Neural progenitor cell (in vitro differentiated cells): Measurements from ENCODE around the gene RGS10. TPM values are rescaled to one million over a fixed set of nuclear protein-coding genes. Genes with fewer than 3 reads are reported as not detected.

Source experiments
- DNase-seq: peaks from one replicate; pipeline ENCODE4 v3.0.0-alpha.2; 2016; ENCODE audit warnings: low spot score
- H2AFZ ChIP-seq: fragments of 200-600 bp; sonication (generic); replicated peaks from 2 replicates; pipeline ENCODE4 v1.6.1; 2016; ENCODE audit warnings: antibody characterized with exemption
- H3F3A ChIP-seq: fragments of 200-600 bp; sonication (generic); 2 replicates; pipeline ENCODE4 v1.6.1; 2016; ENCODE audit warnings: antibody characterized with exemption, low read depth
- H3K27ac ChIP-seq: fragments of 200-600 bp; sonication (generic); 2 replicates; pipeline ENCODE4 v1.5.1; 2016; ENCODE audit warnings: mild to moderate bottlenecking
- H3K27me3 ChIP-seq: fragments of 200-600 bp; sonication (generic); 2 replicates; pipeline ENCODE4 v1.6.1; 2016; ENCODE audit warnings: mild to moderate bottlenecking, moderate library complexity
- H3K36me3 ChIP-seq: fragments of 200-600 bp; sonication (generic); 2 replicates; pipeline ENCODE4 v1.5.1; 2016
- H3K4me1 ChIP-seq: fragments of 200-600 bp; sonication (generic); 2 replicates; pipeline ENCODE4 v1.6.1; 2016; ENCODE audit warnings: mixed run types
- H3K4me2 ChIP-seq: fragments of 200-600 bp; sonication (generic); 2 replicates; pipeline ENCODE4 v1.6.1; 2016
- H3K4me3 ChIP-seq: fragments of 200-600 bp; sonication (generic); 2 replicates; pipeline ENCODE4 v1.5.1; 2016
- H3K79me2 ChIP-seq: fragments of 200-600 bp; sonication (generic); 2 replicates; pipeline ENCODE4 v1.6.1; 2016; ENCODE audit warnings: low read depth
- H3K9ac ChIP-seq: fragments of 200-600 bp; sonication (generic); 2 replicates; pipeline ENCODE4 v1.6.1; 2016
- H3K9me3 ChIP-seq: fragments of 200-600 bp; sonication (generic); 2 replicates; pipeline ENCODE4 v1.5.1; 2016; ENCODE audit warnings: low read depth
- H4K20me1 ChIP-seq: fragments of 200-600 bp; sonication (generic); 2 replicates; pipeline ENCODE4 v1.6.1; 2016; ENCODE audit warnings: low read depth
- H3K27ac Mint-ChIP-seq: 3 replicates; pipeline ENCODE4 v1.8.0; 2021; ENCODE audit warnings: mixed read lengths
- H3K27me3 Mint-ChIP-seq: 2 replicates; pipeline ENCODE4 v1.8.0; 2022; ENCODE audit warnings: low read depth, mild to moderate bottlenecking, inconsistent platforms, moderate library complexity, mixed read lengths; ENCODE audit not compliant: insufficient read depth
- H3K36me3 Mint-ChIP-seq: 3 replicates; pipeline ENCODE4 v1.8.0; 2021; ENCODE audit warnings: mixed read lengths
- H3K4me1 Mint-ChIP-seq: 3 replicates; pipeline ENCODE4 v1.8.0; 2021; ENCODE audit warnings: mixed read lengths
- H3K4me3 Mint-ChIP-seq: 3 replicates; pipeline ENCODE4 v1.8.0; 2021; ENCODE audit warnings: mild to moderate bottlenecking, moderate library complexity, mixed read lengths
- H3K9me3 Mint-ChIP-seq: 3 replicates; pipeline ENCODE4 v1.8.0; 2020; ENCODE audit warnings: mixed read lengths
- CTCF ChIP-seq: fragments of 200-600 bp; sonication (generic); IDR thresholded peaks from 2 replicates; pipeline ENCODE4 v1.5.1; 2017; ENCODE audit warnings: antibody characterized with exemption, mild to moderate bottlenecking
- EZH2 ChIP-seq: fragments of 200-600 bp; sonication (generic); IDR thresholded peaks from 2 replicates; pipeline ENCODE4 v1.6.1; 2017; ENCODE audit warnings: antibody characterized with exemption, mild to moderate bottlenecking, moderate library complexity
- EZH2phosphoT487 ChIP-seq: fragments of 200-600 bp; sonication (generic); IDR thresholded peaks from 2 replicates; pipeline ENCODE4 v1.6.1; 2017; ENCODE audit warnings: antibody characterized with exemption
- total RNA-seq: library from RNA; depleted of rRNA; stranded (reverse); fragments of >200 nt; gene quantifications from 2 replicates; pipeline ENCODE4 v1.2.3, GENCODE V29; 2015; ENCODE audit warnings: low replicate concordance

Gene RGS10
- total RNA-seq, 1 donor from 2014 or later = 12.0 TPM

- H3K79me2 ChIP-seq = no peaks in the 10 kb centered on the region
- peaks cover 2% of the 10 kb centered on the region for H3K36me3 Mint-ChIP-seq
- no peaks in the 10 kb centered on the region for H3K36me3 ChIP-seq
- H3F3A ChIP-seq = peaks cover 21% of the 10 kb centered on the region
- H3K27ac ChIP-seq = no peak overlapping the region
- no peak overlapping the region for H3K4me2 ChIP-seq
- H3K27me3 ChIP-seq = peaks cover 32% of the 10 kb centered on the region
- no peak overlapping the region for H2AFZ ChIP-seq
- H3K27me3 Mint-ChIP-seq = peaks cover 25% of the 10 kb centered on the region
- DNase-seq = no peak
- no peak overlapping the region for H3K27ac Mint-ChIP-seq
- H3K9me3 Mint-ChIP-seq = no peaks in the 10 kb centered on the region
- H3K4me1 Mint-ChIP-seq = peaks cover 23% of the 10 kb centered on the region
- H3K9ac ChIP-seq = no peak overlapping the region
- H4K20me1 ChIP-seq = peaks cover 7% of the 10 kb centered on the region
- H3K4me3 Mint-ChIP-seq = no peak overlapping the region
- H3K4me3 ChIP-seq = no peak overlapping the region
- no peaks in the 10 kb centered on the region for H3K9me3 ChIP-seq
- peaks cover 15% of the 10 kb centered on the region for H3K4me1 ChIP-seq
- TF ChIP-seq CTCF (no peak), EZH2phosphoT487 (no peak), EZH2 (no peak)
These were observed 3.5 kb upstream of the RGS10 start for GRCh38 chr10:119546009-119546408.

- no peak overlapping the region for H3K4me3 ChIP-seq
- H3K79me2 ChIP-seq = no peaks in the 10 kb centered on the region
- H3K9me3 ChIP-seq = no peaks in the 10 kb centered on the region
- H3K27me3 ChIP-seq = peaks cover 39% of the 10 kb centered on the region
- Mint-ChIP-seq H3K27ac (no peak overlapping the region), H3K4me3 (no peak overlapping the region), H3K9me3 (no peaks in the 10 kb centered on the region), H3K4me1 (peaks cover 23% of the 10 kb centered on the region), H3K27me3 (peaks cover 26% of the 10 kb centered on the region), H3K36me3 (peaks cover 2% of the 10 kb centered on the region)
- no peak overlapping the region for H3K4me2 ChIP-seq
- no peak overlapping the region for H3K9ac ChIP-seq
- H3K4me1 ChIP-seq = peaks cover 15% of the 10 kb centered on the region
- DNase-seq = no peak
- no peaks in the 10 kb centered on the region for H3K36me3 ChIP-seq
- H3K27ac ChIP-seq = no peak overlapping the region
- TF ChIP-seq EZH2phosphoT487 (no peak), CTCF (no peak), EZH2 (no peak)
- peaks cover 11% of the 10 kb centered on the region for H4K20me1 ChIP-seq
- no peak overlapping the region for H2AFZ ChIP-seq
- peaks cover 24% of the 10 kb centered on the region for H3F3A ChIP-seq
These were observed 2.8 kb upstream of the RGS10 start for GRCh38 chr10:119545310-119545709.

GRCh38 chr10:119543814-119544642 is 1.5 kb upstream of the RGS10 start:
- peaks cover 24% of the 10 kb centered on the region for H3F3A ChIP-seq
- DNase-seq = peak; percentile 76
- no peak overlapping the region for H3K9ac ChIP-seq
- Mint-ChIP-seq H3K4me1 (peaks cover 23% of the 10 kb centered on the region), H3K27me3 (peaks cover 30% of the 10 kb centered on the region), H3K27ac (peak overlapping the region; percentile 68), H3K9me3 (no peaks in the 10 kb centered on the region), H3K36me3 (peaks cover 2% of the 10 kb centered on the region), H3K4me3 (peak overlapping the region; percentile 92)
- H3K9me3 ChIP-seq = no peaks in the 10 kb centered on the region
- H4K20me1 ChIP-seq = peaks cover 11% of the 10 kb centered on the region
- no peak overlapping the region for H3K27ac ChIP-seq
- peak overlapping the region; percentile 37 for H2AFZ ChIP-seq
- peaks cover 15% of the 10 kb centered on the region for H3K4me1 ChIP-seq
- H3K27me3 ChIP-seq = peaks cover 51% of the 10 kb centered on the region
- no peaks in the 10 kb centered on the region for H3K36me3 ChIP-seq
- H3K4me3 ChIP-seq = peak overlapping the region; percentile 64
- H3K79me2 ChIP-seq = no peaks in the 10 kb centered on the region
- peak overlapping the region; percentile 94 for H3K4me2 ChIP-seq
- no peak for TF ChIP-seq EZH2
- TF ChIP-seq EZH2phosphoT487 = no peak
- TF ChIP-seq CTCF = no peak
